GM23248 (cell line): ENCODE data around the gene LMCD1. TPM values are rescaled to one million over a fixed set of nuclear protein-coding genes. Genes with fewer than 3 reads are reported as not detected.
A peak's percentile ranks its signal among the peaks of the same experiment; 100 is the strongest.

Source experiments
- DNase-seq: peaks from one replicate; pipeline ENCODE4 v3.0.0-alpha.2; 2015
- H2AFZ ChIP-seq: fragments of 200-600 bp; sonication (generic); 2 replicates; pipeline ENCODE4 v1.6.1; 2016; ENCODE audit warnings: antibody characterized with exemption
- H3F3A ChIP-seq: fragments of 200-600 bp; sonication (generic); 2 replicates; pipeline ENCODE4 v1.6.1; 2016; ENCODE audit warnings: mild to moderate bottlenecking, antibody characterized with exemption, mixed run types; ENCODE audit not compliant: insufficient read depth
- H3K27ac ChIP-seq: fragments of 200-600 bp; sonication (generic); 2 replicates; pipeline ENCODE4 v1.5.1; 2016; ENCODE audit warnings: mild to moderate bottlenecking
- H3K27me3 ChIP-seq: fragments of 200-600 bp; sonication (generic); replicated peaks from 2 replicates; pipeline ENCODE4 v1.6.1; 2016; ENCODE audit warnings: mild to moderate bottlenecking; ENCODE audit not compliant: insufficient read depth
- H3K36me3 ChIP-seq: fragments of 200-600 bp; sonication (generic); 2 replicates; pipeline ENCODE4 v1.6.1; 2016; ENCODE audit warnings: low read depth, mild to moderate bottlenecking
- H3K4me1 ChIP-seq: fragments of 200-600 bp; sonication (generic); 2 replicates; pipeline ENCODE4 v1.6.1; 2016; ENCODE audit warnings: mild to moderate bottlenecking; ENCODE audit not compliant: insufficient read depth
- H3K4me2 ChIP-seq: fragments of 200-600 bp; sonication (generic); one replicate; pipeline ENCODE4 v1.6.1; 2016; ENCODE audit warnings: mild to moderate bottlenecking; ENCODE audit not compliant: unreplicated experiment
- H3K4me3 ChIP-seq: fragments of 200-600 bp; sonication (generic); 2 replicates; pipeline ENCODE4 v1.5.1; 2016; ENCODE audit warnings: mild to moderate bottlenecking
- H3K79me2 ChIP-seq: fragments of 200-600 bp; sonication (generic); 2 replicates; pipeline ENCODE4 v1.6.1; 2016; ENCODE audit warnings: mild to moderate bottlenecking; ENCODE audit not compliant: insufficient read depth
- H3K9ac ChIP-seq: fragments of 200-600 bp; sonication (generic); 2 replicates; pipeline ENCODE4 v1.6.1; 2016; ENCODE audit warnings: mild to moderate bottlenecking
- H3K9me2 ChIP-seq: fragments of 200-600 bp; sonication (generic); 2 replicates; pipeline ENCODE4 v1.6.1; 2016; ENCODE audit warnings: mixed run types, mild to moderate bottlenecking, moderate library complexity; ENCODE audit not compliant: insufficient read depth
- H3K9me3 ChIP-seq: fragments of 200-600 bp; sonication (generic); one replicate; pipeline ENCODE4 v1.6.1; 2017; ENCODE audit warnings: low read depth
- H4K20me1 ChIP-seq: fragments of 200-600 bp; sonication (generic); 2 replicates; pipeline ENCODE4 v1.6.0; 2016; ENCODE audit not compliant: insufficient read depth
- EZH2 ChIP-seq: fragments of 200-600 bp; sonication (generic); IDR thresholded peaks from 2 replicates; pipeline ENCODE4 v1.6.1; 2018; ENCODE audit warnings: antibody characterized with exemption, mild to moderate bottlenecking; ENCODE audit not compliant: insufficient read depth, poor library complexity, severe bottlenecking
- EZH2phosphoT487 ChIP-seq: fragments of 200-600 bp; sonication (generic); IDR thresholded peaks from 2 replicates; pipeline ENCODE4 v1.6.1; 2018; ENCODE audit warnings: antibody characterized with exemption, moderate library complexity, mild to moderate bottlenecking, low read depth; ENCODE audit not compliant: insufficient read depth
- WGBS, 2 experiments: methylation state at CpG; one replicate each; pipeline ENCODE4 v1.1.6; 2015 to 2017; ENCODE audit warnings: low lambda C conversion rate in 2 of 2, low coverage in 1 of 2; ENCODE audit errors: missing lambda C conversion rate in 2 of 2; 5-methylcytosine and 5-hydroxymethylcytosine counted together
- in situ Hi-C: fragments of 300-500 bp; cut with MboI; formaldehyde crosslinking; loops from 2 replicates; pipeline ENCODE4 v1.15.0; 2020
- polyA plus RNA-seq: library from polyadenylated mRNA; unstranded; fragments of >200 nt; fragmentation: Nextera tagmentation; extraction: Ambion mirVana; gene quantifications from 2 replicates; pipeline ENCODE4 v1.2.1, GENCODE V29; 2016
- total RNA-seq: library from RNA; depleted of rRNA; stranded (reverse); fragments of >200 nt; shearing (Covaris generic); gene quantifications from 2 replicates; pipeline ENCODE4 v1.2.3, GENCODE V29; 2014

Gene LMCD1
- total and polyA plus RNA-seq, 2 experiments from 2014 or later = 187 to 259 TPM

GRCh38 chr3:8573342-8573926, 71.8 kb downstream of the LMCD1 start:
- Histone ChIP-seq H3K9me3 (no peaks in the 10 kb centered on the region), H3K27ac (no peak overlapping the region; the same call in 1 of the 2 replicates), H3K4me2 (peak overlapping the region; percentile 5), H2AFZ (no peak overlapping the region), H3K9ac (no peak overlapping the region), H4K20me1 (no peaks in the 10 kb centered on the region), H3F3A (peaks cover 59% of the 10 kb centered on the region), H3K4me3 (no peak overlapping the region), H3K27me3 (no peaks in the 10 kb centered on the region), H3K79me2 (no peaks in the 10 kb centered on the region), H3K9me2 (0 out of 2 replicates have a peak, but pooled peaks cover 3% of the 10 kb centered on the region), H3K36me3 (peaks cover 26% of the 10 kb centered on the region), H3K4me1 (peaks cover 34% of the 10 kb centered on the region)
- in situ Hi-C loops = no loop called here
- TF ChIP-seq EZH2phosphoT487 (no peak), EZH2 (no peak)
- DNase-seq = peak; percentile 56
- WGBS, 2 experiments = 19 to 26% methylated on average over 4 of the region's 4 CpGs

GRCh38 chr3:8574040-8574669, 72.5 kb downstream of the LMCD1 start:
- H3K4me1 ChIP-seq = peaks cover 34% of the 10 kb centered on the region
- no peaks in the 10 kb centered on the region for H3K27me3 ChIP-seq
- H3K36me3 ChIP-seq = peaks cover 20% of the 10 kb centered on the region
- 0 out of 2 replicates have a peak, but pooled peaks cover 3% of the 10 kb centered on the region for H3K9me2 ChIP-seq
- no peaks in the 10 kb centered on the region for H3K79me2 ChIP-seq
- in situ Hi-C loops = no loop called here
- H2AFZ ChIP-seq = no peak overlapping the region
- H3K27ac ChIP-seq = no peak overlapping the region
- no peak for DNase-seq
- H3K4me3 ChIP-seq = no peak overlapping the region
- TF ChIP-seq EZH2 (no peak), EZH2phosphoT487 (no peak)
- no peak overlapping the region for H3K4me2 ChIP-seq
- peaks cover 52% of the 10 kb centered on the region for H3F3A ChIP-seq
- H4K20me1 ChIP-seq = no peaks in the 10 kb centered on the region
- 30 to 50% methylated on average over 2 of the region's 2 CpGs for WGBS, 2 experiments
- H3K9me3 ChIP-seq = no peaks in the 10 kb centered on the region
- no peak overlapping the region for H3K9ac ChIP-seq

GRCh38 chr3:8574670-8575322, 73.2 kb downstream of the LMCD1 start:
- H3F3A ChIP-seq = peaks cover 47% of the 10 kb centered on the region
- no peaks in the 10 kb centered on the region for H3K27me3 ChIP-seq
- no peaks in the 10 kb centered on the region for H3K9me3 ChIP-seq
- H3K4me1 ChIP-seq = peaks cover 34% of the 10 kb centered on the region
- no peaks in the 10 kb centered on the region for H4K20me1 ChIP-seq
- no peak overlapping the region for H3K4me3 ChIP-seq
- 40 to 43% methylated on average over 5 of the region's 5 CpGs for WGBS, 2 experiments
- 0 out of 2 replicates have a peak, but pooled peaks cover 3% of the 10 kb centered on the region for H3K9me2 ChIP-seq
- H2AFZ ChIP-seq = no peak overlapping the region
- in situ Hi-C loops = no loop called here
- H3K9ac ChIP-seq = no peak overlapping the region
- no peaks in the 10 kb centered on the region for H3K79me2 ChIP-seq
- no peak for TF ChIP-seq EZH2
- TF ChIP-seq EZH2phosphoT487 = no peak
- no peak overlapping the region for H3K27ac ChIP-seq
- H3K36me3 ChIP-seq = peaks cover 14% of the 10 kb centered on the region; the same call in 1 of the 2 replicates
- H3K4me2 ChIP-seq = no peak overlapping the region
- no peak for DNase-seq

GRCh38 chr3:8575364-8576104, 73.9 kb downstream of the LMCD1 start:
- Histone ChIP-seq H3K9me3 (no peaks in the 10 kb centered on the region), H3K9ac (no peak overlapping the region), H3K27me3 (no peaks in the 10 kb centered on the region), H3K9me2 (0 out of 2 replicates have a peak, but pooled peaks cover 3% of the 10 kb centered on the region), H4K20me1 (no peaks in the 10 kb centered on the region), H3K36me3 (peaks cover 9% of the 10 kb centered on the region; the same call in 1 of the 2 replicates), H3K27ac (no peak overlapping the region), H3F3A (peaks cover 47% of the 10 kb centered on the region), H3K4me3 (no peak overlapping the region), H3K4me1 (peaks cover 34% of the 10 kb centered on the region), H3K79me2 (no peaks in the 10 kb centered on the region), H3K4me2 (no peak overlapping the region), H2AFZ (no peak overlapping the region)
- in situ Hi-C loops = no loop called here
- WGBS, 2 experiments = 88 to 93% methylated on average over 5 of the region's 5 CpGs
- peak; percentile 41 for DNase-seq
- TF ChIP-seq EZH2 (no peak), EZH2phosphoT487 (no peak)
